NCI-H510A treated with DMSO at 0.1 percent for 48 hours (cell line): ENCODE results near the gene EPB41L2.

Source experiments
- DNase-seq: peaks from one replicate; lab custom pipeline; 2025; lab: John Stamatoyannopoulos, UW

The EPB41L2 gene

GRCh38 chr6:130978180-130978579 is 84.9 kb downstream of the EPB41L2 start:
- DNase-seq, result no peak

- no peak for DNase-seq
Measured at GRCh38 chr6:130975325-130975724, 87.7 kb downstream of the EPB41L2 start.

GRCh38 chr6:130973521-130974277 is 89.3 kb downstream of the EPB41L2 start:
- DNase-seq, result no peak

GRCh38 chr6:130971504-130971903 is 91.5 kb downstream of the EPB41L2 start:
- DNase-seq, result no peak

GRCh38 chr6:130970839-130971410 is 92.1 kb downstream of the EPB41L2 start:
- DNase-seq, result no peak

- no peak for DNase-seq
Measured at GRCh38 chr6:130969791-130970491, 93.1 kb downstream of the EPB41L2 start.

GRCh38 chr6:130969166-130969565 is 93.9 kb downstream of the EPB41L2 start:
- DNase-seq, result no peak

- DNase-seq, result no peak
Measured at GRCh38 chr6:130968476-130968875, 94.6 kb downstream of the EPB41L2 start.

- DNase-seq, result no peak
Measured at GRCh38 chr6:130967502-130968445, 95.3 kb downstream of the EPB41L2 start.

GRCh38 chr6:130966344-130966980 is 96.6 kb downstream of the EPB41L2 start:
- no peak for DNase-seq

GRCh38 chr6:130965656-130966055 is 97.4 kb downstream of the EPB41L2 start:
- no peak for DNase-seq

- no peak for DNase-seq
Measured at GRCh38 chr6:130964808-130965604, 98.0 kb downstream of the EPB41L2 start.

GRCh38 chr6:130964289-130964688 is 98.8 kb downstream of the EPB41L2 start:
- no peak for DNase-seq

GRCh38 chr6:130962966-130963365 is 100.1 kb downstream of the EPB41L2 start:
- DNase-seq, result no peak

GRCh38 chr6:130961148-130961547 is 101.9 kb downstream of the EPB41L2 start:
- DNase-seq, result no peak

- no peak for DNase-seq
Measured at GRCh38 chr6:130959951-130960350, 103.1 kb downstream of the EPB41L2 start.

GRCh38 chr6:130958468-130958867 is 104.6 kb downstream of the EPB41L2 start:
- DNase-seq, result no peak

- no peak for DNase-seq
Measured at GRCh38 chr6:130955755-130956154, 107.3 kb downstream of the EPB41L2 start.

- no peak for DNase-seq
Measured at GRCh38 chr6:130949553-130949952, 113.5 kb downstream of the EPB41L2 start.

GRCh38 chr6:130947464-130947863 is 115.6 kb downstream of the EPB41L2 start:
- no peak for DNase-seq

- DNase-seq, result no peak
Measured at GRCh38 chr6:130946076-130946475, 117.0 kb downstream of the EPB41L2 start.
